H1 (cell line): ENCODE measurements around the gene VAPB. TPM values are rescaled to one million over a fixed set of nuclear protein-coding genes. Genes with fewer than 3 reads are reported as not detected.

Experiments used
- CTCF ChIA-PET: fragments of 300-600 bp; sonication (Branson Sonifier 250); formaldehyde crosslinking; loops from one replicate; lab custom pipeline; 2021; ENCODE audit not compliant: partially characterized antibody; lab: Charles Lee
- POLR2A ChIA-PET: fragments of 300-600 bp; sonication (Branson Sonifier 250); formaldehyde crosslinking; loops from one replicate; lab custom pipeline; 2021; ENCODE audit warnings: inconsistent platforms; ENCODE audit not compliant: partially characterized antibody; lab: Charles Lee
- DNase-seq, 2 experiments: peaks; one replicate each; pipeline versions ENCODE4 v3.0.0 to v3.0.0-alpha.2; 2010 to 2022; ENCODE audit warnings: low spot score in 2 of 2, low read depth in 1 of 2, mixed read lengths in 1 of 2
- FAIRE-seq: peaks from 2 replicates; lab custom pipeline; 2011; peaks lifted over from hg19 to GRCh38; lab: Jason Lieb, UNC
- H2AFZ ChIP-seq: 2 replicates; pipeline ENCODE4 v1.8.1; 2012; ENCODE audit warnings: low read length, inconsistent platforms
- H2AK5ac ChIP-seq: 2 replicates; pipeline ENCODE4 v1.6.1; 2013; ENCODE audit warnings: low read depth, low read length
- H2BK120ac ChIP-seq: replicated peaks from 2 replicates; pipeline ENCODE3; 2013; ENCODE audit warnings: low read depth, low read length, inconsistent platforms
- H2BK12ac ChIP-seq: 2 replicates; pipeline ENCODE4 v1.6.1; 2013; ENCODE audit warnings: low read depth, low read length
- H2BK15ac ChIP-seq: 2 replicates; pipeline ENCODE4 v1.6.1; 2013; ENCODE audit warnings: low read length
- H2BK20ac ChIP-seq: 2 replicates; pipeline ENCODE4 v1.6.1; 2013; ENCODE audit warnings: low read length
- H2BK5ac ChIP-seq: 2 replicates; pipeline ENCODE4 v1.6.1; 2013; ENCODE audit warnings: low read depth, low read length
- H3K14ac ChIP-seq: 2 replicates; pipeline ENCODE4 v1.6.1; 2013; ENCODE audit warnings: inconsistent platforms; ENCODE audit not compliant: insufficient read length
- H3K18ac ChIP-seq: 2 replicates; pipeline ENCODE4 v1.6.1; 2013; ENCODE audit warnings: low read length; ENCODE audit errors: extremely low read depth
- H3K23ac ChIP-seq: 2 replicates; pipeline ENCODE4 v1.6.1; 2013; ENCODE audit warnings: inconsistent platforms; ENCODE audit not compliant: insufficient read length
- H3K23me2 ChIP-seq: 2 replicates; pipeline ENCODE4 v1.6.1; 2013; ENCODE audit warnings: low read depth, low read length
- H3K27ac ChIP-seq: 2 replicates; pipeline ENCODE4 v1.6.1; 2011; ENCODE audit warnings: low read depth, low read length, inconsistent platforms
- H3K27me3 ChIP-seq, 4 experiments: replicated peaks in 1 of 4; 1 replicate in 1 of 4; 2 replicates in 3 of 4; pipeline versions ENCODE4 v1.6.1 to v1.8.1; 2011 to 2013; ENCODE audit warnings: low read length in 3 of 4, mild to moderate bottlenecking in 3 of 4, inconsistent platforms in 2 of 4, mixed read lengths in 2 of 4, moderate library complexity in 1 of 4; ENCODE audit not compliant: control insufficient read depth in 3 of 4, insufficient read depth in 3 of 4; ENCODE audit errors: extremely low read depth in 1 of 4
- H3K36me3 ChIP-seq, 4 experiments: 2 replicates each; pipeline versions ENCODE4 v1.6.1 to v1.8.1; 2011 to 2013; ENCODE audit warnings: mild to moderate bottlenecking in 4 of 4, low read length in 3 of 4, moderate library complexity in 2 of 4, control low read depth in 1 of 4, inconsistent platforms in 1 of 4; ENCODE audit not compliant: insufficient read depth in 4 of 4, control insufficient read depth in 2 of 4
- H3K4ac ChIP-seq: replicated peaks from 2 replicates; pipeline ENCODE3; 2013; ENCODE audit warnings: low read length, low read depth, mixed read lengths, inconsistent platforms; ENCODE audit not compliant: insufficient read length
- H3K4me1 ChIP-seq, 4 experiments: replicated peaks in 1 of 4; 1 replicate in 1 of 4; 2 replicates in 3 of 4; pipeline versions ENCODE4 v1.6.1 to v1.8.1; 2011 to 2013; ENCODE audit warnings: low read length in 3 of 4, inconsistent platforms in 2 of 4, mixed read lengths in 1 of 4; ENCODE audit not compliant: insufficient read depth in 4 of 4, control insufficient read depth in 3 of 4
- H3K4me2 ChIP-seq, 2 experiments: 2 replicates each; pipeline versions ENCODE4 v1.6.1 to v1.8.1; 2011 to 2013; ENCODE audit warnings: low read depth in 2 of 2, low read length in 2 of 2, control low read depth in 1 of 2, inconsistent platforms in 1 of 2, mild to moderate bottlenecking in 1 of 2; ENCODE audit not compliant: insufficient read depth in 1 of 2
- H3K4me3 ChIP-seq, 4 experiments: fragments of 200-600, 300-600 bp in 1 of 4; sonication (generic), shearing (Covaris generic), sonication (Bioruptor Twin) in 1 of 4; 2 replicates each; pipeline versions ENCODE4 v1.5.1 to v1.8.1; 2011 to 2016; ENCODE audit warnings: low read length in 4 of 4, low read depth in 3 of 4, control low read depth in 2 of 4, inconsistent platforms in 2 of 4, mild to moderate bottlenecking in 2 of 4, mixed read lengths in 1 of 4, moderate library complexity in 1 of 4; ENCODE audit not compliant: insufficient read depth in 2 of 4; ENCODE audit errors: extremely low read depth in 1 of 4
- H3K56ac ChIP-seq: replicated peaks from 2 replicates; pipeline ENCODE3; 2013; ENCODE audit warnings: low read depth, mild to moderate bottlenecking, mixed read lengths, low read length, inconsistent platforms; ENCODE audit not compliant: insufficient read length
- H3K79me1 ChIP-seq: 2 replicates; pipeline ENCODE4 v1.6.1; 2013; ENCODE audit warnings: low read depth, low read length, control low read depth
- H3K79me2 ChIP-seq, 2 experiments: 2 replicates each; pipeline versions ENCODE4 v1.6.1 to v1.8.1; 2012 to 2013; ENCODE audit warnings: low read length in 2 of 2, mild to moderate bottlenecking in 2 of 2, inconsistent platforms in 1 of 2; ENCODE audit not compliant: insufficient read depth in 2 of 2, control insufficient read depth in 1 of 2
- H3K9ac ChIP-seq, 4 experiments: replicated peaks in 1 of 4; 1 replicate in 1 of 4; 2 replicates in 3 of 4; pipeline versions ENCODE4 v1.6.1 to v1.8.1; 2011 to 2013; ENCODE audit warnings: low read depth in 3 of 4, low read length in 3 of 4, control low read depth in 2 of 4, mild to moderate bottlenecking in 2 of 4, moderate library complexity in 2 of 4, inconsistent platforms in 1 of 4; ENCODE audit errors: extremely low read depth in 1 of 4
- H3K9me3 ChIP-seq, 2 experiments: 2 replicates each; pipeline versions ENCODE4 v1.6.1 to v1.8.1; 2012 to 2013; ENCODE audit warnings: mild to moderate bottlenecking in 2 of 2, moderate library complexity in 2 of 2, control low read depth in 1 of 2, inconsistent platforms in 1 of 2, low read depth in 1 of 2, low read length in 1 of 2, mixed read lengths in 1 of 2; ENCODE audit not compliant: insufficient read depth in 2 of 2
- H4K20me1 ChIP-seq, 2 experiments: replicated peaks in 1 of 2; 2 replicates each; pipeline versions ENCODE3 to v1.8.1; 2011 to 2013; ENCODE audit warnings: inconsistent platforms in 2 of 2, low read length in 2 of 2, mild to moderate bottlenecking in 1 of 2; ENCODE audit not compliant: insufficient read depth in 2 of 2, control insufficient read depth in 1 of 2
- H4K5ac ChIP-seq: 2 replicates; pipeline ENCODE4 v1.6.1; 2013; ENCODE audit warnings: low read length, low read depth, mixed read lengths, inconsistent platforms; ENCODE audit not compliant: insufficient read length
- H4K8ac ChIP-seq: 2 replicates; pipeline ENCODE4 v1.8.0; 2013; ENCODE audit warnings: mild to moderate bottlenecking, moderate library complexity, low read length, inconsistent platforms; ENCODE audit not compliant: insufficient read depth; ENCODE audit errors: extremely low read depth
- H4K91ac ChIP-seq: replicated peaks from 2 replicates; pipeline ENCODE3; 2013; ENCODE audit warnings: low read length, mixed read lengths, inconsistent platforms; ENCODE audit not compliant: insufficient read length
- ASH2L ChIP-seq: fragments of 200-600, 300-600 bp; sonication (generic); IDR thresholded peaks from one replicate; pipeline ENCODE4 v1.7.1; 2017; ENCODE audit warnings: low read length
- BACH1 ChIP-seq: IDR thresholded peaks from 2 replicates; pipeline ENCODE4 v1.6.1; 2012; ENCODE audit warnings: low read length, improper control_type of control experiment
- MAX ChIP-seq: IDR thresholded peaks from 2 replicates; pipeline ENCODE4 v1.6.1; 2012; ENCODE audit warnings: inconsistent platforms
- RAD21 ChIP-seq, 2 experiments: IDR thresholded peaks in 1 of 2; conservative IDR thresholded peaks in 1 of 2; 2 replicates each; pipeline ENCODE4 v1.6.1; 2011; ENCODE audit warnings: low read depth in 2 of 2, low read length in 2 of 2, improper control_type of control experiment in 1 of 2, inconsistent platforms in 1 of 2, mild to moderate bottlenecking in 1 of 2, moderate library complexity in 1 of 2
- RBBP5 ChIP-seq: IDR thresholded peaks from 2 replicates; pipeline ENCODE4 v1.7.1; 2012; ENCODE audit warnings: low read depth, mild to moderate bottlenecking, inconsistent platforms, low read length, moderate library complexity, borderline replicate concordance
- SIN3A ChIP-seq, 2 experiments: IDR thresholded peaks in 1 of 2; conservative IDR thresholded peaks in 1 of 2; 2 replicates each; pipeline ENCODE4 v1.6.1; 2011 to 2012; ENCODE audit warnings: low read length in 2 of 2, improper control_type of control experiment in 1 of 2, low read depth in 1 of 2, mild to moderate bottlenecking in 1 of 2
- SIRT6 ChIP-seq: IDR thresholded peaks from one replicate; pipeline ENCODE4 v1.7.1; 2012; ENCODE audit warnings: low read length, inconsistent platforms
- SIX5 ChIP-seq: IDR thresholded peaks from 2 replicates; pipeline ENCODE4 v1.6.1; 2011; ENCODE audit warnings: mild to moderate bottlenecking, low read depth, low read length
- SP4 ChIP-seq: IDR thresholded peaks from 2 replicates; pipeline ENCODE4 v1.6.1; 2012; ENCODE audit warnings: low read length, inconsistent platforms
- SRF ChIP-seq: IDR thresholded peaks from 2 replicates; pipeline ENCODE4 v1.6.1; 2011; ENCODE audit warnings: mild to moderate bottlenecking, low read depth, low read length, moderate library complexity
- WGBS, 2 experiments: shearing (Covaris generic) in 1 of 2; methylation state at CpG; one replicate each; pipeline versions ENCODE4 v1.1.6 to v1.1.7; 2013 to 2015; ENCODE audit warnings: low lambda C conversion rate in 2 of 2, mixed read lengths in 2 of 2, inconsistent platforms in 1 of 2, low coverage in 1 of 2, missing lambda C conversion rate in 1 of 2; ENCODE audit not compliant: insufficient replicate concordance in 2 of 2, insufficient coverage in 1 of 2, insufficient read length in 1 of 2; ENCODE audit errors: extremely low coverage in 1 of 2, missing lambda C conversion rate in 1 of 2; 5-methylcytosine and 5-hydroxymethylcytosine counted together
- polyA plus RNA-seq, 7 experiments: library from polyadenylated mRNA; depleted of rRNA in 3 of 7; stranded (reverse) in 5 of 7; unstranded in 2 of 7; fragments of >200 nt in 5 of 7; fragments of 200-250 nt in 2 of 7; gene quantifications; 1 replicate in 5 of 7; 2 replicates in 1 of 7; 4 replicates in 1 of 7; pipeline versions ENCODE4 v1.2.1 to v1.2.3, GENCODE V29; 2011 to 2013; ENCODE audit warnings: missing spikeins in 2 of 7, mixed read lengths in 2 of 7
- total RNA-seq: library from RNA; stranded (reverse); fragmentation: NEBNext Ultra II Directional; extraction: Animal tissue kit (Norgen Biotek cat#: 25700); gene quantifications from 2 replicates; pipeline ENCODE4 v1.2.1, GENCODE V29; 2021

VAPB gene
- total and polyA plus RNA-seq, 2 of the 8 experiments (the other 6 are each of a cell fraction or from before 2014, with no cell fraction given), result 24.4 to 62.8 TPM

GRCh38 chr20:58483470-58483869 lies 94.4 kb downstream of the VAPB start:
- no peaks in the 10 kb centered on the region for H3K79me1 ChIP-seq
- ChIA-PET CTCF (interaction anchor here (0.8 to 5.0 kb wide), 11 partner anchors 12 to 387 kb away, joined by 3 to 57 read pairs (median 3); partner anchors contain the start of genes APCDD1L and STX16), POLR2A (interaction anchor here (1.1 to 3.5 kb wide), 3 partner anchors 136 to 368 kb away, joined by 3 to 19 read pairs (median 4); partner anchors contain the start of gene STX16)
- H2BK5ac ChIP-seq, result no peak overlapping the region
- H3K56ac ChIP-seq, result no peak overlapping the region
- H2BK120ac ChIP-seq, result no peak overlapping the region
- H3K27ac ChIP-seq, result no peak overlapping the region
- H3K4me2 ChIP-seq, result no peak overlapping the region
- no peak overlapping the region for H2AFZ ChIP-seq
- H3K9ac ChIP-seq, result no peak overlapping the region
- H3K18ac ChIP-seq, result no peak overlapping the region
- no peak overlapping the region for H3K23ac ChIP-seq
- no peaks in the 10 kb centered on the region for H3K36me3 ChIP-seq
- H3K14ac ChIP-seq, result no peak overlapping the region
- 90% methylated on average over 6 of the region's 6 CpGs; no CpG with 5 or more reads in 1 of the 2 experiments for WGBS, 2 experiments
- no peak overlapping the region for H4K91ac ChIP-seq
- no peak overlapping the region for H2AK5ac ChIP-seq
- H3K4ac ChIP-seq, result no peak overlapping the region
- FAIRE-seq (no peak), DNase-seq (no peak)
- no peak overlapping the region for H4K8ac ChIP-seq
- no peak overlapping the region for H2BK20ac ChIP-seq
- no peak overlapping the region for H2BK15ac ChIP-seq
- H3K4me3 ChIP-seq, result no peak overlapping the region
- H3K27me3 ChIP-seq, result no peaks in the 10 kb centered on the region; a peak in 1 of 7 replicates
- H4K5ac ChIP-seq, result no peak overlapping the region
- H2BK12ac ChIP-seq, result no peak overlapping the region
- H4K20me1 ChIP-seq, result no peaks in the 10 kb centered on the region
- no peak for TF ChIP-seq ASH2L
- no peak for TF ChIP-seq RBBP5
- TF ChIP-seq RAD21 (IDR thresholded peaks at IDR 0.05 in 1 of 2, conservative IDR thresholded peaks at IDR 0.05 in 1 of 2; ENCODE audit: low read depth in 2 of 2, low read length in 2 of 2), result no peak
- no peak for TF ChIP-seq SIN3A (conservative IDR thresholded peaks at IDR 0.05 in 1 of 2, IDR thresholded peaks at IDR 0.05 in 1 of 2; ENCODE audit: low read depth in 1 of 2, low read length in 2 of 2)
- no peak for TF ChIP-seq SIRT6
- TF ChIP-seq SIX5, result no peak
- TF ChIP-seq BACH1, result no peak
- TF ChIP-seq MAX, result no peak
- TF ChIP-seq SRF, result no peak
- no peak for TF ChIP-seq SP4
- peaks cover 10 to 18% of the 10 kb centered on the region in 2 experiments; a peak in 3 of 4 replicates for H3K9me3 ChIP-seq
- peaks cover 0 to 4% (median 3%) of the 10 kb centered on the region in 4 experiments; a peak in 5 of 7 replicates for H3K4me1 ChIP-seq
- H3K23me2 ChIP-seq, result no peaks in the 10 kb centered on the region
- H3K79me2 ChIP-seq, result no peaks in the 10 kb centered on the region
